Esophagus muscularis mucosa (tissue), 4 donors: Measurements from ENCODE around the gene CREBL2.
"Not testable (repeated sequence)": the region's sequence is repeated elsewhere in the genome, so short reads cannot be mapped to it uniquely, and the experiment has no call there.

Source experiments
- EP300 ChIP-seq: sonication (generic); formaldehyde crosslinking; IDR thresholded peaks from one replicate; pipeline ENCODE4 v1.6.1; 2017; ENCODE audit warnings: antibody characterized with exemption
- POLR2A ChIP-seq: fragments of 450-650 bp; IDR thresholded peaks from one replicate; pipeline ENCODE4 v1.6.1; 2017; ENCODE audit warnings: antibody characterized with exemption, moderate library complexity, mild to moderate bottlenecking, low read depth
- POLR2AphosphoS5 ChIP-seq, 2 donors: sonication (generic); formaldehyde crosslinking; IDR thresholded peaks; one replicate each; pipeline ENCODE4 v1.6.1; 2017; ENCODE audit warnings: antibody characterized with exemption in 2 of 2
- TF ChIP-seq, protein P1 (sequence below), 3 experiments: fragments of 200-600 bp in 2 of 3; fragments of 450-650 bp in 1 of 3; sonication (generic) in 2 of 3; IDR thresholded peaks; one replicate each; pipeline ENCODE4 v1.5.1; 2017 to 2019; ENCODE audit warnings: antibody characterized with exemption in 3 of 3, mild to moderate bottlenecking in 2 of 3, moderate library complexity in 1 of 3

DNA sequence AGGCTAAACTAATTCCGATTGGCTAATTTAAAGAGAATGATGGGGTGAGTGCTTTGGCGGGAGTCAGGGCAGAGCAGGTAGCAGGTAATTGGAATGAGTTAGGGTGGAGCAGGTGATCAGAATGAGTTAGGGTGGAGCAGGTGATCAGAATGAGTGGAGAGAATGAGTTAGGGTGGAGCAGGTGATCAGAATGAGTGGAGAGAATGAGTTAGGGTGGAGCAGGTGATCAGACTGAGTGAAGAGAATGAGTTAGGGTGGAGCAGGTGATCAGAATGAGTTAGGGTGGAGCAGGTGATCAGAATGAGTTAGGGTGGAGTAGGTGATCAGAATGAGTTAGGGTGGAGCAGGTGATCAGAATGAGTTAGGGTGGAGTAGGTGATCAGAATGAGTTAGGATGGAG lies 15.7 kb upstream of the CREBL2 start:
- not testable (repeated sequence) for TF ChIP-seq EP300; POLR2AphosphoS5 (IDR thresholded peaks at IDR 0.05); POLR2A
- TF ChIP-seq, protein P1, sequence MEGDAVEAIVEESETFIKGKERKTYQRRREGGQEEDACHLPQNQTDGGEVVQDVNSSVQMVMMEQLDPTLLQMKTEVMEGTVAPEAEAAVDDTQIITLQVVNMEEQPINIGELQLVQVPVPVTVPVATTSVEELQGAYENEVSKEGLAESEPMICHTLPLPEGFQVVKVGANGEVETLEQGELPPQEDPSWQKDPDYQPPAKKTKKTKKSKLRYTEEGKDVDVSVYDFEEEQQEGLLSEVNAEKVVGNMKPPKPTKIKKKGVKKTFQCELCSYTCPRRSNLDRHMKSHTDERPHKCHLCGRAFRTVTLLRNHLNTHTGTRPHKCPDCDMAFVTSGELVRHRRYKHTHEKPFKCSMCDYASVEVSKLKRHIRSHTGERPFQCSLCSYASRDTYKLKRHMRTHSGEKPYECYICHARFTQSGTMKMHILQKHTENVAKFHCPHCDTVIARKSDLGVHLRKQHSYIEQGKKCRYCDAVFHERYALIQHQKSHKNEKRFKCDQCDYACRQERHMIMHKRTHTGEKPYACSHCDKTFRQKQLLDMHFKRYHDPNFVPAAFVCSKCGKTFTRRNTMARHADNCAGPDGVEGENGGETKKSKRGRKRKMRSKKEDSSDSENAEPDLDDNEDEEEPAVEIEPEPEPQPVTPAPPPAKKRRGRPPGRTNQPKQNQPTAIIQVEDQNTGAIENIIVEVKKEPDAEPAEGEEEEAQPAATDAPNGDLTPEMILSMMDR (IDR thresholded peaks at IDR 0.05), result not testable (repeated sequence)
